Midbrain (tissue), 1 donor: Measurements from ENCODE around the gene ITPR2.

Experiments
- DNase-seq: peaks from one replicate; lab custom pipeline; 2025; lab: John Stamatoyannopoulos, UW

Gene ITPR2

DNA sequence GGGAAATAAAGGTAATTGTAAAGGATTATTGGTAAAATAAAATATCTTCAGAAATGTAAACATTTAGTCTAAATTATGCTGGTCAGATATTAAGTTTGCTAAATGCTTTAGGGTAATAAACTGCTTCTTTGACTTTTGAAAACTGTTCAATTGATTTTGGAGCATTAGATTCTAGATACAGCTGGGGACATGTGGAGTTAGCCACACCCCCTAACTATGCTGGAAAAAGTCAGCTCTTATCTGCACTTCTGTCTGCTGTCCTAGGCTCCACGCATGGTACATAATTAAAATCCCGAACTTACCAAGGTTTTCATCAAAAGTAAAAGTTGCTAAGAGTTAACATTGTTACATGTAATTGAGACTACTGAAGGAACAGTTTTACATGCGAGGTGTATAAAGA, 78.8 kb downstream of the ITPR2 start:
- DNase-seq: no peak

- no peak for DNase-seq
These were observed 81.8 kb downstream of the ITPR2 start for GRCh38 chr12:26751179-26751578.

- DNase-seq: no peak
These were observed 82.3 kb downstream of the ITPR2 start for GRCh38 chr12:26750531-26751175.

DNA sequence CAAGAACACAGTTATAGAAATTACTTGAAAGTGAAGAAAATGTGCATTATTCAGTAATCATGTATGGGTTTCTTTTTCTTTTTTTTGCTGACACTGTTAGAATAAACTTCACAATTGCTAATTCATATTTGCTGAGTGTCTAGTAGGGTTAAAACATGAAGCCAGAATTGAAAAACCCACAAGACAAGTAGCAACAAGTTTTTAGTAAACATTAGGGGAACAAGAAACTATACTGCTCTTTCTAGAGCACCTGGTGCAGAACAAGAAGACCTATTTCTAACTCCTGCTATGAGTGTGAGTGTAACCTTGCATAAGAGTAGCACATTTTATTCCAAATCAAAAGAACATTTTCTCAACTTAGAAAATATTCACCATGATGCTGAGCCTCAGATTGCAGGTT, 83.2 kb downstream of the ITPR2 start:
- DNase-seq: no peak

- DNase-seq: no peak
These were observed 84.1 kb downstream of the ITPR2 start for GRCh38 chr12:26748741-26749431.

GRCh38 chr12:26748412-26748740, 84.6 kb downstream of the ITPR2 start:
- DNase-seq: no peak

- DNase-seq: no peak
These were observed 86.8 kb downstream of the ITPR2 start for GRCh38 chr12:26746121-26746714.

GRCh38 chr12:26744697-26745440, 88.1 kb downstream of the ITPR2 start:
- no peak for DNase-seq

DNA sequence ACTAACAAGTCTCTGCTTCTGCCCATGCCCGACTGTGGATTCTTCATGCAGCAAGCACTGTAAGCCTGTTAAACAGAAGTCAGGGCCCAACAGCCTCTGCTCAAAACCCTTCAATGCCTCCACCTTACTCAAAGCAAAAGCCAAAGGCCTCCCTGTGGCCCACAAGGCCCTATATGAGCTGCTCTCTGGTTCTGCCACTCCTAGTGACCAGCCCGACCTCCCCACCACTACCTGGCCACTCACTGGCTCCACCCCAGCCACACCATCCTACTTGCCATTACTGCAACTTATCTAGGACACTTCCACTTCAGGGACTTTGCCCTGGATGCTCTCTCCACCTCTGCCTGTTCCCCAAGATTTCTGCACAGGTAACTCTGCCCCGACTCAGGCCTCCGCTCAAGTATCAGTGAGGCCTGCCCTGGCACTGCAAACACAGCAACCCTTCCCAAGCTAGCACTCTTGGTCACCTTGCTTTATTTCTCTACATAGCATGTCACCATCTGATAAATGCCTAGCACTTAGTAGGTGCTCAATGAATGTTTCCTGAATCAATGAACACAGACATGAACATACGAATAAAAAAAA, 88.9 kb downstream of the ITPR2 start:
- DNase-seq: no peak

DNA sequence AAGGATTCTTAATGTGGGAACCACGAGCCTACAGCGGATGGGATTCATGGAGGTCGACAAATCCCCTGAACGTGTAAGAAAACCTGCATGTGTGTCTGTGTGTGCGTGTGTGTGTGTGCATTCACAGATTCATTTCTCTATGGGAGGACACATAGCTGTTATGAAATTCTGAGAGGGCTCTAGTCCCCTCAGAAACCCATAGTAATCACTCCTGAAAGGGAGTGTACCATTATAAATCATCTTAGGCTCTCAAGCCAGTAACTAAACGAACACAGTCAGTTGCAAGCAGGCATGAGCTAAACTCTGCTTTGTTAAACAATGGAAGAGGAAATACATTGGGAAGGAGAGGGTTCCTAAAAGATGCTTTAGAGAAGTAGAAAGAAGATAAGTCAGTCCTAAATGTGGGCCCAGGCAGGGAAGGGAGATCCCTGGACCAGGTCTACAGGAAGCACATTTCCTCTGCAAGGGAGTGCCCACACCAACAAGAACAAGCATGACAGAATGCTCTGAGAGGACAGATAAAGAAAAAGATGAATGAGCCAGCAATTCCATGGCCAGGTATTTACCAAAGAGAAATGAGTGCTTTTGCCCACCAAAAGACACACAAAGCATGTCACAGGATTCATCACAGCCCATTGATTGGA, 91.3 kb downstream of the ITPR2 start:
- DNase-seq: no peak

DNA sequence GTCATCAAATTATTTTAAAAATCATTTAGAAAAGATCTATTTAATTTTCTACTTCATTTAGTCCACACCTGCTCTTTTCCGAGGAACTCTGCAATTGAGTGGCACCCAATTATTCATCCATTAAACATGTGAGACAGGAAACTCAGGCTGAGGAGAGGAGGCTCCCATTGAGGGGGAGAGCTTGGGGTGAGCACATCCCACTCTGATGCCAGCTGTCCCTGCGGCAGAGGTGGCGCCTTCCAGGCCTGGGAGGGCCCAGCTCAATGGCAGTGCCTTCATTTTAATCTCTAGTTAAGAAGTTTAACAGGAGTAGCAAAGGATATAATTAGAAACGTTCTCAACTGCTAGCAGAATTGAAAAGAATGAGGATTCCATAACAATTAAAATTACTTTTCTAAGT, 92.0 kb downstream of the ITPR2 start:
- no peak for DNase-seq

- no peak for DNase-seq
These were observed 92.6 kb downstream of the ITPR2 start for GRCh38 chr12:26740348-26740747.

DNA sequence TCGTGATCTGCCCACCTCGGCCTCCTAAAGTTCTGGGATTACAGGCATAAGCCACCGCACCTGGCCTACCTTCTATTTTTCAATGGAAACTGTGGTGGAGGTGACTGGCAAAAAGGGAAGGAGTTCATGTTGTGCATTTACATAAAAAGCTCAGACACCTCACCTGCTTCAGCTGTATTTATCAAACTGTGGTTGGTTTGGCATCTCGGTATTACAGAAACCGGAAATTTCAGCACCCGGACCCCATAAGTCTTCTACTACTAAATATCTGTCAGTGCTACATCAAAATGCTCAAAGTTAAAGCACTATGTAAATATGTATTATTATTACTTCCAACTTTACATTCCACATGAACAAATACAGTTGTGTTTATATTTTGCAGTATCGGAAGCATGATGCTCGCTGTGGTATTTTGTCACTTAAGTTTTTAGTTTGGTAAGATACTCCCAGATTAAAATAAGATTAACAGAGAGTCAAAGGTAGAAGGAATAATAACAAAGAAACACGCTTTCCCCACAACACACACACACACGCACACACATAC, 95.4 kb downstream of the ITPR2 start:
- no peak for DNase-seq

GRCh38 chr12:26736563-26737486, 96.2 kb downstream of the ITPR2 start:
- DNase-seq: no peak

DNA sequence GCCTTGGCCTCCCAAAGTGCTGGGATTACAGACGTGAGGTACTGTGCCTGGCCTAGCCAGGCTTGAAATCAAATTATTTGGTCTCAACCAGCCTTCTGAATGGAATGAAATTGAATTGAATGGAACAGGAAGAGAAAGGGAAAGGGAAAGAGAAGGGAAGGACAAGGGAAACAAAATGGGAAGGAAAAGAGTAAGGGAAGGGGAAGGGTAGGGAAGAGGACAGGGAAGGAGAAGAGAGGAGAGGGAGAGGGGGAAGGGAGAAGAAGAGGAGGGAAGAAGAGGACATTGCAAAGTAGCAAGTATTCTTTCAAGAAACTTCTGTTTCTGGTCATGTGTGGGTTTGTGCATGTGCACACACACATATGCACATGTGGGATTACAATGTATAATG, 97.8 kb downstream of the ITPR2 start:
- DNase-seq: no peak

DNA sequence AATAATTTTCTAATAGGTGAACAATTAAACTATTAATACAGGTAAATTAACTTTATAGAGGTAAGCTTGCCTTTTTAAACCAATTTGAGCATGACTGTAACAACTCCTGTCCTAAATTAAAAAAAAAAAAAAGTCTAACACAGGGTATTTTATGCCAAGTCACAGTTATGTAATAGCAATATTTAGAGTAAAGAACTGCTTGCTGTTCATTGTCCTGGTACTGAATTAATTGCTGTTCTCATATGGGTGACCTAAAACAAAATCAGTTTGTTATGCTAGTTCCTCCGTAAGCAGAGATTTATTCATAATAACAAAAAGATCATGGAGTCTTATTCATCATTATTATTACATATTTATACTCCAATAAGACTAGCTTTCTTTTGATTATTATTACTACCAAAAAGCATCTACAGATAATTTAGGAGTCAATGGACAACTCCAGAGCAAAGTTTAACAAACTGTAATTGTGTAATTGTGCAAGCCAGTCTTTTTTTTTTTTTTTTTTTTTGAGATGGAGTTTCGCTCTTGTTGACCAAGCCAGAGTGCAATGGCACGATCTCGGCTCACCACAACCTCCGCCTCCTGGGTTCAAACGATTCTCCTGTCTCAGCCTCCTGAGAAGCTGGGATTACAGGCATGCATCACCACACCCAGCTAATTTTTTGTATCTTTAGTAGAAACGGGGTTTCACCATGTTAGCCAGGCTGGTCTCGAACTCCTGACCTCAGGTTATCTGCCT, 98.3 kb downstream of the ITPR2 start:
- no peak for DNase-seq

DNA sequence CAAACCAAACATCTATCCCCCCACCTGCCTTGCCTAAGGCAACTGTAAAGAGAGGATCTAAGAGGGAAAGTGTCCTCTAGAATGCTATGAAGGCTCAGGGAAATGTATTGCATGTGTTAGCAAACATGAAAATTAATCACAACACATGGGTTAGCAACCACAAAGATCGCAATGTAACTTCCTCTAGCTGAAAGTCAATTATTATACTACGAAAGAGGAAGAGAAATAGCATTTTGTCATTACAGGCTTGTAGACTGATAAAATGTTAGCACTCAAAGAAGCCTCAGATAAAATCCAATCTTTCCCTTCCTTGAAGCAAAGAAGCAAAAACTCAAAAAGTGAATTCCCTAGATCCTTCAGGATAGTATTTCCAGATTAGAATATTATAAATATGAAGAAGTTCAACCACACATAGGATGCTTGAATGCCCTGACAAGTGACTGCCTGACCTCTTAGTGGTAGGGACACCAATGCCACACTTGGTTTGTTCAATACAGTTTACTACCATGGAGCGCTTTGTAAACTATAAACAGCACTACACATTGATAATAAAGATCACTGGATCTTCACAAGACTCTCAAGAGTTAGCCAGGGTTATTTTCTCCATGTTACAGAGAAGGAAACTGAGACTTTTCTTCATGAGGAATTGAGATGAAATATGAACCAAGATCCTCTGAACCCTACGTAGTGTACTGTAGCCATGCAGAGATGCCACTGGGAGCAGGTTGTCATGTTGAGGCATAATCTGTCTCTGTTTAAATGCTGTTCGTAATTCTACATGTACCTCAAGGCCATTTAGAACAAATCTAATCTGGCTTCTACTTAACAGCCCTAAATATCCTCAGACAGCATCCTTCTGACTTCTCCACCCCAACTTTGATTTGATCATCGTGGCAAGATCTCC, 100.7 kb downstream of the ITPR2 start:
- DNase-seq: no peak

- no peak for DNase-seq
These were observed 102.3 kb downstream of the ITPR2 start for GRCh38 chr12:26730481-26731350.
